Measurements from ENCODE around the gene KIAA1143.

The KIAA1143 gene

DNA sequence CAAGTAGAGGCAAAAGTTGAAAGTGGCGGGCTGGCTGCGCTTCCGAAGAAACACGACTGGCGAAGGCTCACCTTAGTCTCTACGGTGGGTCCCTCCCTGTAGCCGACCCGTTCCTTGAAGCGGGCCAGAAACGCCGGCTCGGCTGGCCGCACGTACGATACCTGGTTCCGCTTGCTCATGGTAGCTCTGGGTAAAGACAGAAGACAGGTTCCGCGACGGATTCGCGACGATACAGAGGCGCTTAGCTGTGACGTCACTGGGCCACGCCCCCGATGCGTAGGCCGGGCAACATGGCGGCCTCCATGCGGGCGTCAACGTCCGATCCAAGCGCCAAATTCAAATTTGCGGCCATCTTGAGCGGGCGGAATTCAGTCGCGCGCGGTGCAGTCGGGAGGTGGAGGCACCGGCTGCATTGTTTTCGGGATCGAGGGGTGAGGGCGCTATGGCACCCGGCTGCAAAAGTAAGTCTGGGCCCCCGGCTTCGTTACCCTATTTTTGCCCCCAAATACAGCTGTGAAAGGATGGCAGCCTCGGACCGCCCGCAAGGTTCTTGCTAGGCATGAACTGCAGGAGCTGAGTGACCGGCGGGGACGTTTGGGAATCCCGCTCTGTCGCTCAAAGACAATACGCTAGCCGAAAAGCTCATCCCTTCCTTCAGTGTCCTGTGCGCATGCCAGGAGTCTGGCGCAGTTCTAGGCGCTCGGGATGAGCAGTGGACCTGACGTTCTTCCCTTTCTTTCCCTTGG, at the start of gene KIAA1143, which contains the start of gene KIF15:
TSS of gene KIAA1143 (minus strand) at position 196 of the 746 bp plus-strand sequence. CDS start at position 179, 17 bp downstream.
TSS of gene KIF15 (plus strand) at position 371 of the 746 bp plus-strand sequence. CDS start at position 443, 72 bp downstream.
- Histone ChIP-seq H3K9me3 (ENCODE audit: low read length) (no peaks in the 10 kb centered on the region), H3K27me3 (ENCODE audit: control insufficient read depth in 1 of 2, insufficient read depth in 2 of 2, low read length in 2 of 2) (no peaks in the 10 kb centered on the region), H3K4me1 (ENCODE audit: insufficient read depth, low read length) (peaks cover 8% of the 10 kb centered on the region), H3K27ac (ENCODE audit: low read depth, low read length) (no peak within 1 kb of the TSS), H3K4me3 (ENCODE audit: low read depth in 1 of 2, low read length in 2 of 2) (peak within 1 kb of the TSS; percentile 78 to 99), H3K9ac (ENCODE audit: low read length) (peak within 1 kb of the TSS; percentile 94), H3K36me3 (ENCODE audit: insufficient read depth, low read length) (no peaks in the 10 kb centered on the region)

DNA sequence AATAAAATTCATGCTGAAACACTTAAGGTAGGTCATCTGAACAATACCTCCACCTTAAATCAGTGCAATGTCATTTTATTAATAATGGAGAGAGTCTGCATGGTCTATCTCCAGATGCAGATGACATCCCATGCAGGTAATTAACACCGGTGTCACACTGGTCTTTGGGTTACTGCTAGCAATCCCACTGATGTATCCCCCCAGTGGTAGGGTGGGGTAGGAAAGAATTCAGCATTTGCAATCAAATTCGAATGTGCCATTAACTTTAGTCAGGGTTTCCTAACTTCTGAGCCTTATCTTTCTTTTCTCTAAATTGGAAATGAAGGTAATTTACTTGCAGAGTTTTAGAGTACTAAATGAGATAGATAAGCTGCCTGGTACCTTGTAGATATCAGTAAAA, 44.5 kb upstream of the KIAA1143 start:
- Histone ChIP-seq H3K4me1 (ENCODE audit: insufficient read depth, low read length) (no peaks in the 10 kb centered on the region), H3K9me3 (ENCODE audit: low read length) (no peaks in the 10 kb centered on the region), H3K27ac (ENCODE audit: low read depth, low read length) (no peak overlapping the region), H3K9ac (ENCODE audit: low read length) (no peak overlapping the region), H3K27me3 (ENCODE audit: control insufficient read depth in 1 of 2, insufficient read depth in 2 of 2, low read length in 2 of 2) (no peaks in the 10 kb centered on the region), H3K4me3 (ENCODE audit: low read depth in 1 of 2, low read length in 2 of 2) (no peak overlapping the region), H3K36me3 (ENCODE audit: insufficient read depth, low read length) (no peaks in the 10 kb centered on the region)

DNA sequence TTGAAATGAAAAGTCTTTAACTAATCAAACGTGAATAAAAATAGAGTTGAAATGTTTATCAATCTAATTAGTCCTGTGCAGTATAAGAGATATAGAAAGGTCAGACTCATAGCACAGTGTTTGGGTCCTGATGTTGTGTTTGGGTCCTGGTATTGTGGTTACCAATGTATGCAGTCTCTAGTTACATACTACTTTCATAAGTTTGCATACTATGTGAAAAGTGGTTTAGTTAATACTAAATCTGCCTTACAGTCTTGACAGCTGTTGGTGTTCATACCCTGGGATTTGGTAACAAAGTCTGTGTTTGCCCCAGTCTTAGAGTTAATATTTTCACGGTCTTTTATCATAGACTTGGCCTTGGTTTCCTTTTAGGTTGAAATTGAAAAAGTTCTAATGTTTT, 41.9 kb upstream of the KIAA1143 start:
- Histone ChIP-seq H3K27me3 (ENCODE audit: control insufficient read depth in 1 of 2, insufficient read depth in 2 of 2, low read length in 2 of 2) (no peaks in the 10 kb centered on the region), H3K36me3 (ENCODE audit: insufficient read depth, low read length) (no peaks in the 10 kb centered on the region), H3K9me3 (ENCODE audit: low read length) (no peaks in the 10 kb centered on the region)

DNA sequence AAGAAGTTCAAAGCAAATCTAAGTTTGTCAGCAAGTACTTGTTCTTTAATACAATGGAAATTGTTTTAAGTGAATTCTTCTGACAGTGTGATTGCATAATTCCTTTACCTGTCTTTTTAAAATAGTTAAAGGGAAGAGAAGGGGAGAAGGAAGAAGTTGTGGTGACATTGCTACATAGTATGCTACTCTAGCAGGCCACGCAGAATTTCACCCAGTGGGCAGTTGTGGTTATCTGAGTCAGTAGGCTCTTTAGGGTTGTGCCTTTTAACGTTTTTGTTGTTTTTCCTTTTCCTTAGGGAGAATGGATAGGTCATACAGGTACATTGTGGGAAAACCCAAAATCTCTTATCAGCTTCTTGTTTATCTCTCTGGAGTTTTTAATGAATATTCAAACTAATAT, 40.6 kb upstream of the KIAA1143 start:
- Histone ChIP-seq H3K27me3 (ENCODE audit: control insufficient read depth in 1 of 2, insufficient read depth in 2 of 2, low read length in 2 of 2) (no peaks in the 10 kb centered on the region), H3K4me3 (ENCODE audit: low read depth in 1 of 2, low read length in 2 of 2) (no peak overlapping the region), H3K4me1 (ENCODE audit: insufficient read depth, low read length) (no peaks in the 10 kb centered on the region), H3K9ac (ENCODE audit: low read length) (no peak overlapping the region), H3K27ac (ENCODE audit: low read depth, low read length) (no peak overlapping the region), H3K9me3 (ENCODE audit: low read length) (no peaks in the 10 kb centered on the region), H3K36me3 (ENCODE audit: insufficient read depth, low read length) (no peaks in the 10 kb centered on the region)

More for the DNA sequence above, 41.9 kb upstream of the KIAA1143 start:
- Histone ChIP-seq H3K4me3 (ENCODE audit: low read depth in 1 of 2, low read length in 2 of 2) (no peak overlapping the region), H3K4me1 (ENCODE audit: insufficient read depth, low read length) (no peaks in the 10 kb centered on the region), H3K9ac (ENCODE audit: low read length) (no peak overlapping the region), H3K27ac (ENCODE audit: low read depth, low read length) (no peak overlapping the region)

DNA sequence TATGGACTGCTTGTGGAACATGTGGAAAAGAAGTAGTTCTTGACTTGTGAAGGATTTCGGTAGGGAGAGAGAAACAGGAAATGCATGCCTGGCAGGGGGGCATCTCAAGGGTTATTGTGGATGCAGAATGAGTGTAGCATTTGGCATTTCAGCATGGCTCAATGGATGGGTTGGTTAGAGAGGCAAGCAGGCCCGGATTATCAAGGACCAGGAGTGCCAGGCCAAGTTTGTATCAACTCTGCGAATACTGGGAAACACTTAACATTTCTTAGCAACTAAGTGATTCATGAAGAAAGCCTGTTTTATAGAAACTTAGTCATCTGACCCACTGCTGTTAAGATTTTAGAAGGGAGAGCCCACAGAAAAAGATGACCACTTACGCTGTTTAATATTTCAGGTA, 33.8 kb upstream of the KIAA1143 start:
- H3K4me1 ChIP-seq (ENCODE audit: insufficient read depth, low read length), result no peaks in the 10 kb centered on the region
- no peak overlapping the region for H3K27ac ChIP-seq (ENCODE audit: low read depth, low read length)
- H3K36me3 ChIP-seq (ENCODE audit: insufficient read depth, low read length), result no peaks in the 10 kb centered on the region
- H3K9me3 ChIP-seq (ENCODE audit: low read length), result no peaks in the 10 kb centered on the region
- H3K27me3 ChIP-seq (ENCODE audit: control insufficient read depth in 1 of 2, insufficient read depth in 2 of 2, low read length in 2 of 2), result no peaks in the 10 kb centered on the region
- H3K9ac ChIP-seq (ENCODE audit: low read length), result no peak overlapping the region
- no peak overlapping the region for H3K4me3 ChIP-seq (ENCODE audit: low read depth in 1 of 2, low read length in 2 of 2)

DNA sequence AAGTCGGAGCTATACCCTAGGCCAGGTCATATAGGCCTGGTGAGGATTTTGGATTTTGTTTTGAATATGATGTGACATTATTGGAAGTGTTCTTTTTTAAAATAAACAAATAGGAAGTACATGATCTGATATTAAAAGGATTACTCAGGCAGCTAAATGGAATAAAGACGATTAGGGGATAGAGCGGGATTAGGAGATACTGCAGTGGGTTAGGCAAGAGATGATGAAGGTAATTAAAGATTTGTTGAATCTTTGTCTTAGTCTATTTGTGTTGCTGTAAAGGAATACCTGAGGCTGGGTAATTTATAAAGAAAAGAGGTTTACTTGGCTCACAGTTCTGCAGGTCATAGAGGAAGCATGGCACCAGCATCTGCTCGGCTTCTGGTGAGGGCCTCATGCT, 21.5 kb upstream of the KIAA1143 start:
- Histone ChIP-seq H3K27me3 (ENCODE audit: control insufficient read depth in 1 of 2, insufficient read depth in 2 of 2, low read length in 2 of 2) (no peaks in the 10 kb centered on the region), H3K36me3 (ENCODE audit: insufficient read depth, low read length) (no peaks in the 10 kb centered on the region), H3K4me1 (ENCODE audit: insufficient read depth, low read length) (no peaks in the 10 kb centered on the region), H3K27ac (ENCODE audit: low read depth, low read length) (no peak overlapping the region), H3K4me3 (ENCODE audit: low read depth in 1 of 2, low read length in 2 of 2) (no peak overlapping the region), H3K9ac (ENCODE audit: low read length) (no peak overlapping the region), H3K9me3 (ENCODE audit: low read length) (no peaks in the 10 kb centered on the region)

DNA sequence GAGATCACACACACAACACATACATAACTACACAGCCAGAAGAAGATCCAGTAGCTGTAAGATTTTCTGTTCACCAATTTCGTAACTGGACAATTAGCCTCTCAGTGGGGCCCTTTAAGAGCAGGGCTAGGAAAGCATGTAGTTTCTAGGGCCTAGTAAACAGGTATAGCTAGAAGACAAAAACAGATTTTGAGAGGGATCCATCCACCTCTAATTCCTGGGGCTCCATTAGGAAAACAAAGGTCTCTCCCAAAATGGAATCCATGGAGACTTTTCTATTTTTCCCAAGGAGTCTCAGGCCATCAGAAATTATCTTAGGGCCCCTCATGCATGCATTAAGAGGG, 10.7 kb upstream of the KIAA1143 start:
- Histone ChIP-seq H3K27me3 (ENCODE audit: control insufficient read depth in 1 of 2, insufficient read depth in 2 of 2, low read length in 2 of 2) (no peaks in the 10 kb centered on the region), H3K9me3 (ENCODE audit: low read length) (no peaks in the 10 kb centered on the region)

DNA sequence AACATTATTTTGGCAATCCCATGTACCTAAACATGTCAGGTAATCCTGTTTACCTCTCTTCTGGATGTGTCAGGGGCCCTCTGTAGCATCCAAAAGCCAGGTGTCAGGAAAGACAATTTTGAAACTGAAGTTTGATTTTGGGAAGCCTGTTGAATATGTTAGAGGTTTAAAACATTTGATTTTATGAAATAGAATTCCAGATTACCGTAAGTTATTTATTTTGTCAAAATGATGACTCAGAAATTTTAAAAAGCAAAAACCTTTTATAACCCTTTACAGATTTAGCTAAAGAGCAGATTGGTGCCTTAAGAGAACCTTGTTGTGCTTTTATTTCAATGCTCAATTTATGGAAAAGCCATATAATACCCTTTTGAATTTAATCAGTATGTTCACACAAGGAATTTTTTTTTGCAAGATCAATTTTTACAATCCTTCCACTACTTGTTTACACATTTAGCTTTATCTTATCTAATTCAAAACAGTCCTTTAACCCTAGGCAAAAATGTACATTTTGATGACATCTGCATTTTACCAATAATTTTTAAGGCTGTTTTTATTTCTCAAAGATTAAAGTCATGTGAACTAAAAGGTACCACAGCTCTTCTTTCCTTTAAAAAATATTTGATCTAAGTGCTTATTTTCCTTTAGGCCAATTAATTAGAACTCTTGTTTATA, 10.1 kb upstream of the KIAA1143 start:
- Histone ChIP-seq H3K9me3 (ENCODE audit: low read length) (no peaks in the 10 kb centered on the region), H3K36me3 (ENCODE audit: insufficient read depth, low read length) (no peaks in the 10 kb centered on the region), H3K9ac (ENCODE audit: low read length) (no peak overlapping the region), H3K4me3 (ENCODE audit: low read depth in 1 of 2, low read length in 2 of 2) (no peak overlapping the region), H3K27ac (ENCODE audit: low read depth, low read length) (no peak overlapping the region), H3K4me1 (ENCODE audit: insufficient read depth, low read length) (no peaks in the 10 kb centered on the region), H3K27me3 (ENCODE audit: control insufficient read depth in 1 of 2, insufficient read depth in 2 of 2, low read length in 2 of 2) (no peaks in the 10 kb centered on the region)

More for the DNA sequence above, 10.7 kb upstream of the KIAA1143 start:
- Histone ChIP-seq H3K27ac (ENCODE audit: low read depth, low read length) (no peak overlapping the region), H3K9ac (ENCODE audit: low read length) (no peak overlapping the region), H3K4me1 (ENCODE audit: insufficient read depth, low read length) (no peaks in the 10 kb centered on the region), H3K4me3 (ENCODE audit: low read depth in 1 of 2, low read length in 2 of 2) (no peak overlapping the region), H3K36me3 (ENCODE audit: insufficient read depth, low read length) (no peaks in the 10 kb centered on the region)

DNA sequence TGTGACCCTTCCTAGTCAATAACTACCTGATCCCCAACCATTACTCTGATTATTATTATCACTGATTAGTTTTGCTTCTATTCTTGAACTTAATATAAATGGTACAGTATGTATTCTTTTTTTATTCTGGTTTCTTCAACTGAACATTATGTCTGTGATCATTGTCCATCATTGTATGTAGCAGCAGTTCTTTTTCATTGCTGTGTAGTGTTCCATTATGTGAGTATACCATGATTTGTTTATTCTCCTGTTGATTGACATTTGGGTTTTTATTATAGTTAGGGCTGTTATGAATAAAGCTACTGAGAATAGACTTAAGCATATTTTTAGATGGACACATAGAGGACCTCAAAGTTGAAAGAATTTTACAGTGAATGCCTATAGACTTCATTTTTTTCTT, 2.8 kb upstream of the KIAA1143 start:
- no peak overlapping the region for H3K27ac ChIP-seq (ENCODE audit: low read depth, low read length)
- H3K4me3 ChIP-seq (ENCODE audit: low read depth in 1 of 2, low read length in 2 of 2), result no peak overlapping the region
- H3K27me3 ChIP-seq (ENCODE audit: control insufficient read depth in 1 of 2, insufficient read depth in 2 of 2, low read length in 2 of 2), result no peaks in the 10 kb centered on the region
- H3K4me1 ChIP-seq (ENCODE audit: insufficient read depth, low read length), result peaks cover 8% of the 10 kb centered on the region
- no peak overlapping the region for H3K9ac ChIP-seq (ENCODE audit: low read length)
- H3K36me3 ChIP-seq (ENCODE audit: insufficient read depth, low read length), result no peaks in the 10 kb centered on the region
- no peaks in the 10 kb centered on the region for H3K9me3 ChIP-seq (ENCODE audit: low read length)

DNA sequence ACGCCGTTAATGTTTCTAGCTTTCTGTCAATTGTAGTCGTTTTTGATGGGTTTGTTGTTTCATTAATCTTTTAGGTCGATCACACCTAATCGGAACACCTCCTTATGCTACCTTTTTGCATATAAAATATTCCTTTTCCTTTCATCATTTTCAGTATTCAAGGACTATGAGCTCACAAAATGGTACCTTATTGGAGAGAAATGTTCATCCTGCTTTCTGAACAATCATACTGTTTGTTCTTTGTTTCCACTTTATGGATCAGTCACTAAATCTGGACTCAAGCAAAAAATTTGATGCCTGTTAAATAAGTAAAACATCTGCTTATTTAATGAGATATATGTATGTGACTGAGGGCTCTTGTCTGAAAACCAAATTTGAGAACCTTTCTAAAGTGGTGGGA, 1.3 kb upstream of the KIAA1143 start:
- Histone ChIP-seq H3K27me3 (ENCODE audit: control insufficient read depth in 1 of 2, insufficient read depth in 2 of 2, low read length in 2 of 2) (no peaks in the 10 kb centered on the region), H3K9me3 (ENCODE audit: low read length) (no peaks in the 10 kb centered on the region), H3K9ac (ENCODE audit: low read length) (no peak overlapping the region), H3K4me1 (ENCODE audit: insufficient read depth, low read length) (peaks cover 8% of the 10 kb centered on the region), H3K27ac (ENCODE audit: low read depth, low read length) (no peak overlapping the region), H3K36me3 (ENCODE audit: insufficient read depth, low read length) (no peaks in the 10 kb centered on the region), H3K4me3 (ENCODE audit: low read depth in 1 of 2, low read length in 2 of 2) (no peak overlapping the region)

DNA sequence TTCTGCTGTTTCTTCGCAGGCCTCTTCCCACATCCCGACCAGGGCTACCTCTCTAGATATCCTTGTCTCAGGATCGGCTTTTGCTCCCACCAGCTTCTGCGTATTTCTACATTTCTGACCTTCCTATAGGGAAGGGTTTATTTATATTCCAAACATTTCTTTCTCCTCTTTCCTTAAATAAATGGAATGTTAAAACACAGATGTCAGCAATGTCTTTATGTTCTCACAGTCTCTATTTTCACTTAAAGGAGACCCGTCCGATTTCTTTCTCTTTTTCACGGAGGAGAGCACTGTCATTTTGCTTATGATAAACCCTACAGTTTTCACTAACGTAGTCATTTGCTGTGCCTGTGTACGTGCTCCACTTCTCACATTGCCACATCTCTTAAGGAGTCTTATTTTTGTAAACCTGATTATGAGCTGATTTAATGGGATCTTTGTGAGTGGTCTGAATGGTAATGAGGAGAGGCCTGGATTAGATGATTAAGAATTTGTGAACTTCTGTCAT, 805 bp upstream of the KIAA1143 start:
- Histone ChIP-seq H3K9me3 (ENCODE audit: low read length) (no peaks in the 10 kb centered on the region), H3K27me3 (ENCODE audit: control insufficient read depth in 1 of 2, insufficient read depth in 2 of 2, low read length in 2 of 2) (no peaks in the 10 kb centered on the region), H3K4me3 (ENCODE audit: low read depth in 1 of 2, low read length in 2 of 2) (peak overlapping the region; percentile 78 to 99), H3K9ac (ENCODE audit: low read length) (no peak overlapping the region), H3K4me1 (ENCODE audit: insufficient read depth, low read length) (peaks cover 8% of the 10 kb centered on the region), H3K36me3 (ENCODE audit: insufficient read depth, low read length) (no peaks in the 10 kb centered on the region), H3K27ac (ENCODE audit: low read depth, low read length) (no peak overlapping the region)
